Measurements from ENCODE around the gene TUSC2. TPM values are rescaled to one million over a fixed set of nuclear protein-coding genes. Genes with fewer than 3 reads are reported as not detected.
"Not testable (repeated sequence)": the region's sequence is repeated elsewhere in the genome, so short reads cannot be mapped to it uniquely, and the experiment has no call there.

The TUSC2 gene
- total RNA-seq, 1 donor from 2014 or later: 41.4 TPM

- FAIRE-seq (no peak), DNase-seq (ENCODE audit: low read depth) (no peak)
- Histone ChIP-seq H2AFZ (ENCODE audit: low read depth, low read length) (no peak overlapping the region), H3K4me2 (ENCODE audit: low read length) (no peak overlapping the region), H3K9ac (ENCODE audit: low read length) (no peak overlapping the region), H3K79me2 (ENCODE audit: insufficient read depth, low read length) (peaks cover 26% of the 10 kb centered on the region), H3K4me1 (ENCODE audit: insufficient read depth, low read length) (peaks cover 6% of the 10 kb centered on the region), H3K4me3 (ENCODE audit: insufficient read depth, low read depth, low read length) (no peak overlapping the region), H4K20me1 (ENCODE audit: insufficient read depth, low read length) (peaks cover 7% of the 10 kb centered on the region), H3K27ac (ENCODE audit: low read depth, low read length) (no peak overlapping the region), H3K36me3 (ENCODE audit: insufficient read depth, low read length) (peaks cover 14% of the 10 kb centered on the region), H3K27me3 (ENCODE audit: insufficient read depth, low read length) (no peaks in the 10 kb centered on the region), H3K9me3 (ENCODE audit: insufficient read depth, low read depth, low read length) (no peaks in the 10 kb centered on the region)
- Mint-ChIP-seq H3K9me3 (ENCODE audit: unreplicated experiment) (no peaks in the 10 kb centered on the region), H3K27me3 (ENCODE audit: low read depth, unreplicated experiment) (no peaks in the 10 kb centered on the region), H3K27ac (ENCODE audit: unreplicated experiment) (peak overlapping the region; percentile 53), H3K36me3 (ENCODE audit: low read depth, unreplicated experiment) (no peaks in the 10 kb centered on the region), H3K4me3 (ENCODE audit: unreplicated experiment) (no peak overlapping the region), H3K4me1 (ENCODE audit: low read depth, unreplicated experiment) (peaks cover 3% of the 10 kb centered on the region)
- TF ChIP-seq CTCF (IDR thresholded peaks at IDR 0.05; ENCODE audit: insufficient read depth, low read depth, low read length): no peak
- no peak for TF ChIP-seq EZH2 (IDR thresholded peaks at IDR 0.05; ENCODE audit: insufficient read depth, low read length)
Observed at GRCh38 chr3:50286322-50287227, 41.4 kb downstream of the TUSC2 start.

- H3K9ac ChIP-seq (ENCODE audit: low read length); H2AFZ ChIP-seq (ENCODE audit: low read depth, low read length); DNase-seq (ENCODE audit: low read depth); H3K9me3 Mint-ChIP-seq (ENCODE audit: unreplicated experiment); H3K9me3 ChIP-seq (ENCODE audit: insufficient read depth, low read depth, low read length); H3K4me3 Mint-ChIP-seq (ENCODE audit: unreplicated experiment); H3K79me2 ChIP-seq (ENCODE audit: insufficient read depth, low read length); H3K27ac ChIP-seq (ENCODE audit: low read depth, low read length); H3K4me1 Mint-ChIP-seq (ENCODE audit: low read depth, unreplicated experiment); H3K4me2 ChIP-seq (ENCODE audit: low read length); H3K27me3 Mint-ChIP-seq (ENCODE audit: low read depth, unreplicated experiment); H3K4me1 ChIP-seq (ENCODE audit: insufficient read depth, low read length); FAIRE-seq; H4K20me1 ChIP-seq (ENCODE audit: insufficient read depth, low read length); H3K27ac Mint-ChIP-seq (ENCODE audit: unreplicated experiment); H3K36me3 Mint-ChIP-seq (ENCODE audit: low read depth, unreplicated experiment); H3K4me3 ChIP-seq (ENCODE audit: insufficient read depth, low read depth, low read length); H3K27me3 ChIP-seq (ENCODE audit: insufficient read depth, low read length): not testable (repeated sequence)
- H3K36me3 ChIP-seq (ENCODE audit: insufficient read depth, low read length): peaks cover 10% of the 10 kb centered on the region
Observed at GRCh38 chr3:50284121-50284520, 43.9 kb downstream of the TUSC2 start.

GRCh38 chr3:50279255-50280016, 48.6 kb downstream of the TUSC2 start:
- Mint-ChIP-seq H3K36me3 (ENCODE audit: low read depth, unreplicated experiment) (peaks cover 2% of the 10 kb centered on the region), H3K4me3 (ENCODE audit: unreplicated experiment) (no peak overlapping the region), H3K27ac (ENCODE audit: unreplicated experiment) (no peak overlapping the region), H3K9me3 (ENCODE audit: unreplicated experiment) (no peaks in the 10 kb centered on the region), H3K4me1 (ENCODE audit: low read depth, unreplicated experiment) (no peaks in the 10 kb centered on the region), H3K27me3 (ENCODE audit: low read depth, unreplicated experiment) (peaks cover 14% of the 10 kb centered on the region)
- Histone ChIP-seq H3K9ac (ENCODE audit: low read length) (no peak overlapping the region), H3K27me3 (ENCODE audit: insufficient read depth, low read length) (peaks cover 13% of the 10 kb centered on the region), H3K4me3 (ENCODE audit: insufficient read depth, low read depth, low read length) (no peak overlapping the region), H3K36me3 (ENCODE audit: insufficient read depth, low read length) (no peaks in the 10 kb centered on the region), H3K27ac (ENCODE audit: low read depth, low read length) (no peak overlapping the region), H3K4me1 (ENCODE audit: insufficient read depth, low read length) (no peaks in the 10 kb centered on the region), H4K20me1 (ENCODE audit: insufficient read depth, low read length) (peaks cover 2% of the 10 kb centered on the region), H3K9me3 (ENCODE audit: insufficient read depth, low read depth, low read length) (no peaks in the 10 kb centered on the region), H3K79me2 (ENCODE audit: insufficient read depth, low read length) (no peaks in the 10 kb centered on the region), H3K4me2 (ENCODE audit: low read length) (no peak overlapping the region), H2AFZ (ENCODE audit: low read depth, low read length) (no peak overlapping the region)
- no peak for FAIRE-seq
- TF ChIP-seq EZH2 (IDR thresholded peaks at IDR 0.05; ENCODE audit: insufficient read depth, low read length): no peak
- no peak for TF ChIP-seq CTCF (IDR thresholded peaks at IDR 0.05; ENCODE audit: insufficient read depth, low read depth, low read length)
- DNase-seq (ENCODE audit: low read depth): no peak
